Measurements from ENCODE around the gene ULK4.

Gene ULK4

DNA sequence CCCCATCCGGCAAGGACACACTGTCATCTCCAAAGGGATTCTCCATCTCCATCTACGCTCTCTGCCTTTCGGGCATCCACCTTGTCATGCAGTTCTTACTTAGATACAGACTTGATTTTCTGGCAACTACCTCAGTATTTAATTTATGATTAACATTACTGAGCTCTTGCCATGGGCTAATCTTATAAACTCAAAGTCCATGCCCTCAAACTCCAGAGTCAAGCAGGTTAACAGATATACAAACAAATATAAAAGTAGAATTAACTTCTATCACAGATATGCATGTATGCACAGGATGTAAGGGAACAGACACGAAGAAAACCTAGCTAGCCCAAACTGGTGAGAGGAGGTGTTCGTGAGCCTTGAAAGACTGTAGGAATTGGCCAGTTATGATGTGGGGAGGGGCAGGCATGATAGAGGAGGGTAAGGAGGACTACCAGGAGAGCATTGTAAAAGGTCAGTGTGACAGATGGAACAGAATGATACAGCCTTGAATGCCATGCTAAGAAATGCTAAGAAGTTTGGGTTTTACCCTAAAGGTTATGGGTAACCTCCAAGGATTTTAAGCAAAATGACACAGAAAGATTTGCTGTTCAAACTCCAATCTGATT lies 334.3 kb downstream of the ULK4 start:
- no peak for DNase-seq

DNA sequence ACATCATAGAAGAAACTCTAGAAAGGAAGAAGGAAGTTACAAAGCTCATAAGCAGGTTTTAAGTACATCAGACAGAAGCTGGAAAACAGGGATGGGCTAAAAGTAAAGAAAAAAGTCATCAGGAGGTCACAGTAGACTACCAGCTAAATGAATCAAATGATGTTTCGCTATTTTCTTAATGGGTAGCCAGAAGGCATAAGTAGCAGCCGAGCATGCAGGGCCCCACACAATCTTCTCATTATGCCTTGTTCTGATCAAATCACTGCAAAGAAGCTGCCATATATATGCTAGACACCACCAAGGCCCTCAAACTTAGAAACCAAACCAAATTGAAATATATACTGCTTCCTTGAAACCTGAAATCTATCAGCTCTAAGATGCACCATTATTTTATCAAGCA lies 349.1 kb downstream of the ULK4 start:
- no peak for DNase-seq

DNA sequence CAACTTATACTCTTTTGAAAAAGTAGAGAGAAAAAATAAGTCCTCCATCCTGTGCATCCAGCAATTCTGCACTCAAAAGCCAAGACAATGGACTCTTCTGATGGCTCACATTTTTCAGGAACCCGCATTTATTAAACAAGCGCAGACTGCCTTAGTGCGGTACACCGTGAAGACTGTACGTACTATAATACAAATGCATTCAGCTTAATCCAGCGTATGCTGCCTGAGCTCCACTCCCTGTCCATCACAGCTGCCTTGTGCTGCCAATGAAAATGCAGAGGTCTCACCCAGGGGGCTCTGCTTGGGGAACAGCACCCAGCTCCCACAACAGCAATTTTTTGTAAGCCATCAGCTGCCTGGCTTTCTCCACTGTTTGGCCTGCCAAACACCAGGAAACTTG lies 350.9 kb downstream of the ULK4 start:
- no peak for DNase-seq

DNA sequence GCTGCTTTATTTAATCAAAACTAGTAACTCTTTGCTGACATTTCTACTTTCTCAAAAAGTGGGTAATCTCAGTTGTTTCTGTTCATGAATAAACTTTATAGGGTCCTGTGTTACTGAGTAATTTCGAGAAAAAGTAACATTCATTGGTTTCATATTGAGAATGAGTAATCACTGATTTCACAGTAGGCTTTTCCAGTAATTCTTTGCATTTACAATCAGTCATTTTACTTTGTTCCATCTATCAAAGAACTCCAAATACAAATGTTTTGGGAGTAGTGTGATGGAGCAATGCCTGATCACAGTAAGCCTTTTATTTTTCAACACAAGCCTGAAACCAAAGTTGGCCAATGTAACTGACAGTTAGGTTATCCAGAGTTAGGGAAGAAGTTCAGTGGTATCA lies 353.6 kb downstream of the ULK4 start:
- DNase-seq, result no peak

DNA sequence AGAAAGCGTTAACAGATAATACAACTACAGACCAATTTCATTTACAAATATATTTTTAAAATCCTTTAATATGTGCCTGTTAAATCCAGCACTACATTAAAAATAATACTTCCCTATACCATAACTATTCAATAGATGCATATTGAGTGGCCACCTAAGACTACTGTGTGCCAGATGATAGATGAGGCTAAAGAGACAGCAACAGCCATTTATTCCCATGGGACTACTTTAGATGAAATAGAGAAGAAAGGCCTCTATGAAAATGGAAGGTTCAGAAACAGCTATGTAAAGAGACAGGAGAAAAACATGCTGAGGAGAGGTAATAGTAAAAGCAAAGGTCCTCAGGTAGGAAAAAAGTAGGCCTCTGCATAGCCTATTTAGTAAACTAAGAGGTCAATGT lies 358.1 kb downstream of the ULK4 start:
- DNase-seq, result no peak

- DNase-seq, result no peak
These were observed 359.8 kb downstream of the ULK4 start for GRCh38 chr3:41602121-41602520.

GRCh38 chr3:41601404-41601987 lies 360.4 kb downstream of the ULK4 start:
- no peak for DNase-seq

GRCh38 chr3:41600616-41601015 lies 361.3 kb downstream of the ULK4 start:
- no peak for DNase-seq

DNA sequence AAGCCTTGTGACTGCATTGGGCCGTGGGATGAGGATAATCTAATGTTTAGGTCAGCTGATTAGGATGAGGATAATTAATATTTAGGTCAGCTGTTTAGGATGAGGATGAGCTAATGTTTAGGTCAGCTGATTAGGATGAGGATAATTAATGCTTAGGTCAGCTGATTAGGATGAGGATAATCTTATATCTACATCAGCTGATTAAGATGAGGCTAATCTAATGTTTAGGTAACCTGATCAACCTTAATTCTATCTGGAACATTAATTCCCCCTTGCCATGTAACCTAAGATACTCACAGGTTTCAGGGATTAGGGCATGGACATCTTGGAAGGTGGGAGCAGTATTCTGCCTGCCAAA lies 362.8 kb downstream of the ULK4 start:
- no peak for DNase-seq

DNA sequence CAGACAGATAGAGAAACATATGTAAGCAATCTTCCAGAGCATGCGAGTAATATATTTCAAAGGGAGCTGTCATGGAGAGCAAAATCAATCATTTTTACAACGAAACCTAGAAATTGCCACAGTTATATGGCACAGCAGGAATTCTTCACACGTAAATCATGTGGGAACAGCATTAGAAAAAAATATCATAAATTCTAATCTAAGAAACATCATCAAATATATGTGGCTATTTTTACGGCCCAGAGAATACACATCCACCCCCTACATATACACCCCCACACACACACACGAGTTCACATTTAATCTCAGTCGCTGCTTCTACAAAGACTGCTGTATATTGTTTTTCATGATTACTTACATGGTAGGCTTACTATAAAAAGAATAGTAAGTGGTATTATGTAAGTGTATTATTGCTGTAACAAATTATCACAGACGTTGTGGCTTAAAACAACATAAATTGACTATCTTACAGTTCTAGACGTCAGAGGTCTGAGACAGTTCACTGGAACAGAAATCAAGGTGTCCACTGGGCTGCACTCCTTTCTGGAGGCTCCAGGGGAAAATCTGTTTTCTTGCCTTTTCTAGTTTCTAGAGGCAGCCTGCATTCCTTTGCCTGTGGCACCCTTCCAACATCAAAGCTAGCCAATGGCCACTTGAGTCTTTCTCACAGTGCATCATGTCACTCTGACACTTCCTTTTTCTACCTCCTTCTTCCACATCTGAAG lies 363.3 kb downstream of the ULK4 start:
- no peak for DNase-seq

DNA sequence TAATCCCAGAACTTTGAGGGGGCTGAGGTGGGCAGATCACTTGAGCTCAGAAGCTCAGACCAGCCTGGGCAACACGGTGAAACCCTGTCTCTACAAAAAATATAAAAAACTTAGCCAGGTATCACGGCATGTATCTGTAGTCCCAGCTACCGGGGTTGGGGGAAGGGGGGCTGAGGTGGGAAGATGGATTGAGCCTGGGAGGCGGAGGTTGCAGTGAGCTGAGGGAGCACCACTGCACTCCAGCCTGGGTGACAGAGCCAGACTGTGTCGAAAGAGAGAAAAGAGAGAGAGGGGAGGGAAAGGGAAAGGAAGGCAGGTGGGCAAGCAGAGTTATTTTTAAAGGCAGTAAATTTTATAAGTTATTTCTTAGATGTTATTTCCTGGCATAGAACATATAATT lies 368.1 kb downstream of the ULK4 start:
- DNase-seq, result no peak

DNA sequence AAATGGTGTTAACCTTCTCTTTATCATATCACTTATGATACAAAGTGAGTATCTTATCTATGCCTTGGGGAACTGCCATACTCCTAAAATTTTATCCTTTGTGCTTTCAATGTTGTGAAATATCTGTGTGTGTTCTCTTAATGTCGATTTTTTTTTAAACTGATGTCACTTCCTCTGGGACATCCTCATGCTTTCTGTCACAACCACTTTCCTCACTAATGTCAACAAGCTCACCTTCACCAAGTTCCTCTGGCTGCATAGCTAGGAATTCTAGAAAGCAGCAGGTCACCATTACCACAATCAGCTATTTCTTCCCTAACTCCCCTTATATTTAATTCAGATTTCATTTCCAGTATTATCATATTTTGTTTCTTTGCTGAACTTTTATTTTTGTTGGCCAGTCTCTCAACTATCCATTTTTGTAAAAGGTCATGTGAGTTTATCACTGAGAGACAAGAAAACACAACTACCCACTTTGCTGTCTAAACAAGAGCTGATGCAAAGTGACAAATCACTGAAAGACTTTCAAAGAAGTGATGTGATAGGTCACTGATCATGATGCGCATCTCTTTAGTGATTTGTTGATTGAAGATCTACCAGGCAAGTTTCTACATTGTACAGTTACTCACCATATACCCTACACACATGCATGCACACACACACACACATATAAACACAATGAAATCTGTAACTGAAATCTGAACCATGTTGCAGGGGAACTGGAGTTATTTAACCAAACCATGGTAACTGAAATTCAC lies 369.0 kb downstream of the ULK4 start:
- no peak for DNase-seq

GRCh38 chr3:41583014-41583413 lies 378.9 kb downstream of the ULK4 start:
- DNase-seq, result no peak

DNA sequence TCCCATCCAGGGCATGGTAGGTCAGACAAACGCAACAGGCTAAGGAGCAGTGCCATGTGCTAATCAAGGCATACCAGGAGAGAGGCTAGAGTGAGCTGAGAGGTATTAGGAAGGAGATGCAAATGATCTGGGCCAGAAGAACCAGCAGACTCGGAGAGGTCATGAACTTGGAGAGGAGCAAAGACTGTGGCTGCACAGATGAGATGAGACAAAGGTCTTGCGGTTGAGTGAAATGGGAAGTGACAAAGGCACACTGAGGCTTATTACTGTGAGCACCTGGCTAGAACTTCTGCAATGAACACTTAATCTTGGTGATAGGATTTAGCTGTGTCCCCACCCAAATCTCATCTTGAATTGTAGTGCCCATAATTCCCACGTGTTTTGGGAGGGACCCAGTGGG lies 380.2 kb downstream of the ULK4 start:
- DNase-seq, result no peak

- no peak for DNase-seq
These were observed 381.5 kb downstream of the ULK4 start for GRCh38 chr3:41580274-41580959.

- no peak for DNase-seq
These were observed 382.0 kb downstream of the ULK4 start for GRCh38 chr3:41579861-41580260.

- DNase-seq, result no peak
These were observed 383.1 kb downstream of the ULK4 start for GRCh38 chr3:41578798-41579197.

- no peak for DNase-seq
These were observed 386.2 kb downstream of the ULK4 start for GRCh38 chr3:41575724-41576123.

DNA sequence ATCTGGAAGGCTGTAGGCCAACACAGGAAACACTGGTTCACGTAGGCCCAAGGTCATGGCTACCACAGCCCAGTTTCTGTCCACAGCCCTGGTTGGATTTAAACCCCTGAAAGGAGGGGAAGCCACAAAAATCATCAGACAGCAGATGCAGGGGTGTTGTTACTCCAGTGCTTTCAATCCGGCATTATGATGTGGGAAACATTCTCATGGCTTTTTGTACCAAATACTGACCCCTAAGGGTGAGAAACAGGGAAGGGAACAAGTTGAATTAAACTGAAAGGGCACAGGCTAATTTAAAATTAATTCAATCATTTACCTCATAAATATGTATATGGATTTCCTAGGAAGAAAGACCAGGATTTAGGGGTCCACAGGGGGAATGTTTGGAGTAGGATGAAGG lies 387.0 kb downstream of the ULK4 start:
- DNase-seq, result no peak

DNA sequence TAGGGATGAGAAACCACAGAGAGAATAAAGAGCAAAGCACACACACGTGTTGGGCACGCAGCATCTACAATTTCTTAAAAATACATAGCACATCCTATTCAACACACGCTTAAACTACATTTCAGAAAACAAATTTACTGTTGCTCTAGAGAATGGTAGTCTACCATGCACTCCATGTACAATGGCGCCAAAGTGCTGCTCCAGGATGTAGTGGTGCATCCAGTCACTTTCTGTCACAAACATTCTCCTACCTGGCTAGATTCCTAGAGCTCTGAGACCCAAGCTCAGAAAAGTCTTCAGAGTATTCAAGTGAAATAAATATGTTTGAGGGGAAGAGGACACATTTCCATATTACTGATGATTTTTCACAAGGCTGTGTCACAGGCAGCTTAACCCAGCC lies 388.3 kb downstream of the ULK4 start:
- no peak for DNase-seq

DNA sequence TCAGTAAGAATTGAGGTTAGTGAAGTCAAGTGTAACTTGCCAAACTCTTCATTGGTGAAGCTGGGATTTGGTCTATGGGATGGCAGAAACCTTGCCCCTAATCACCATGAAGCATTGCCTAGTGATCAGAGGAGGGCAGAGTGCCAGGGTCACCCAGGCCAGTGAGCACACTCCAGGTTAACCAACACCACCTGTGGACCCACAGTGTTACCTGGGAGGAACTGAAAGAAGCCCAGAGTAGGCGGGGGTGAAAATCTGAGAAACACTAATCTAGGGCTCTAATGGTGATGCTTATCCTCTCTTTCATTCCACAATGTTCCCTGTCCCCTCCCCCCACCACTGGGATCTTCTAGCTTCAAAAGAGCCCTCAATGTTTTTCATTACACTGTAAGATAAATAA lies 389.8 kb downstream of the ULK4 start:
- DNase-seq, result no peak

DNA sequence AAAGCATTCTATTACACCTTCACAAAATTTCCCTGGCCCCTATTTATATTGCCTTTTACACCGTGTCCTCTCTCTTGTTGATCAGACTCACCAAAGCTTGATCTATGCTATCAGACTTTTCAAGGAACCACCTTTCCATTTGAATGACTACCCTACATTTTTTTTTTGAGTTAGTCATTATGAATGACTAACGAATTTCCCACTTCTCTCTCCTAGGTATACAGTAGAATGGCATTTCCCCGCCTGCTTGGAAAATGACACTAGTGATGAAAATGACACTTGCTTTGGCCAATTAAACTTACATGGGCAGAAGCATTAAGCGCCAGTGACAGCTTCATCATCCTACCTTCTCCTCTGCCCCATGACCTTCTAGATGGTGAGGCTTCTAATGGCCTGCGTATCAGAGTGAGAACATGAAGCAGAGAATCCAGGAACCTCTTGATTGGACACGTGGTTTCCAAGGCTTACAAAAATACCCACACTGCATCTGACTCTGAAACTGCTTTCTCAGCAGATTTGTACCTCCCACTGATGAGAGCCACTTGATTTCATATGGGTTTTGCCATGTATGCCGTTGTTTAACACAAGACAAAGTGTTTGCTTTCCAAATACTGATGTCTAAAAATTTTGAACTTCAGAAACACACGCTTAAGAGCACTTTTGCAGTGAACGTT lies 392.1 kb downstream of the ULK4 start:
- no peak for DNase-seq
